Central memory CD4-positive, alpha-beta T cell (primary cell): ENCODE results near the gene SH2D1B.
"Not testable (repeated sequence)": the region's sequence is repeated elsewhere in the genome, so short reads cannot be mapped to it uniquely, and the experiment has no call there.

Source experiments
- DNase-seq: peaks from one replicate; pipeline ENCODE4 v3.0.0; 2022

The SH2D1B gene

GRCh38 chr1:162359523-162360236 lies 52.3 kb downstream of the SH2D1B start:
- no peak for DNase-seq

- DNase-seq, result no peak
These were observed 53.0 kb downstream of the SH2D1B start for GRCh38 chr1:162358928-162359327.

GRCh38 chr1:162357681-162358266 lies 54.2 kb downstream of the SH2D1B start:
- no peak for DNase-seq

GRCh38 chr1:162353702-162354101 lies 58.2 kb downstream of the SH2D1B start:
- DNase-seq, result no peak

- no peak for DNase-seq
These were observed 58.9 kb downstream of the SH2D1B start for GRCh38 chr1:162353078-162353477.

- not testable (repeated sequence) for DNase-seq
These were observed 60.1 kb downstream of the SH2D1B start for GRCh38 chr1:162351874-162352273.

- no peak for DNase-seq
These were observed 60.6 kb downstream of the SH2D1B start for GRCh38 chr1:162351246-162351842.

GRCh38 chr1:162349635-162350330 lies 62.2 kb downstream of the SH2D1B start:
- DNase-seq, result no peak

GRCh38 chr1:162347281-162347680 lies 64.7 kb downstream of the SH2D1B start:
- no peak for DNase-seq
